GM12878 (cell line): ENCODE data around the gene APOC4.

Source experiments
- EZH2 ChIP-seq: IDR thresholded peaks from 2 replicates; pipeline ENCODE4 v1.6.1; 2012; ENCODE audit warnings: low read depth, mild to moderate bottlenecking, control low read depth, inconsistent platforms, low read length, borderline replicate concordance; ENCODE audit not compliant: control insufficient read depth
- TF ChIP-seq, protein P1 (sequence below), 3 experiments: IDR thresholded peaks in 2 of 3; conservative IDR thresholded peaks in 1 of 3; 2 replicates each; pipeline ENCODE4 v1.5.1; 2011; ENCODE audit warnings: low read depth in 3 of 3, low read length in 3 of 3, mild to moderate bottlenecking in 3 of 3, control low read depth in 2 of 3, moderate library complexity in 2 of 3, inconsistent platforms in 1 of 3, mixed read lengths in 1 of 3; ENCODE audit not compliant: control insufficient read depth in 2 of 3, insufficient read depth in 1 of 3; ENCODE audit errors: extremely low read depth in 1 of 3

DNA sequence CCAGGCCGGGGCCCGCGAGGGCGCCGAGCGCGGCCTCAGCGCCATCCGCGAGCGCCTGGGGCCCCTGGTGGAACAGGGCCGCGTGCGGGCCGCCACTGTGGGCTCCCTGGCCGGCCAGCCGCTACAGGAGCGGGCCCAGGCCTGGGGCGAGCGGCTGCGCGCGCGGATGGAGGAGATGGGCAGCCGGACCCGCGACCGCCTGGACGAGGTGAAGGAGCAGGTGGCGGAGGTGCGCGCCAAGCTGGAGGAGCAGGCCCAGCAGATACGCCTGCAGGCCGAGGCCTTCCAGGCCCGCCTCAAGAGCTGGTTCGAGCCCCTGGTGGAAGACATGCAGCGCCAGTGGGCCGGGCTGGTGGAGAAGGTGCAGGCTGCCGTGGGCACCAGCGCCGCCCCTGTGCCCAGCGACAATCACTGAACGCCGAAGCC is 33.2 kb upstream of the APOC4 start:
- TF ChIP-seq, protein P1, sequence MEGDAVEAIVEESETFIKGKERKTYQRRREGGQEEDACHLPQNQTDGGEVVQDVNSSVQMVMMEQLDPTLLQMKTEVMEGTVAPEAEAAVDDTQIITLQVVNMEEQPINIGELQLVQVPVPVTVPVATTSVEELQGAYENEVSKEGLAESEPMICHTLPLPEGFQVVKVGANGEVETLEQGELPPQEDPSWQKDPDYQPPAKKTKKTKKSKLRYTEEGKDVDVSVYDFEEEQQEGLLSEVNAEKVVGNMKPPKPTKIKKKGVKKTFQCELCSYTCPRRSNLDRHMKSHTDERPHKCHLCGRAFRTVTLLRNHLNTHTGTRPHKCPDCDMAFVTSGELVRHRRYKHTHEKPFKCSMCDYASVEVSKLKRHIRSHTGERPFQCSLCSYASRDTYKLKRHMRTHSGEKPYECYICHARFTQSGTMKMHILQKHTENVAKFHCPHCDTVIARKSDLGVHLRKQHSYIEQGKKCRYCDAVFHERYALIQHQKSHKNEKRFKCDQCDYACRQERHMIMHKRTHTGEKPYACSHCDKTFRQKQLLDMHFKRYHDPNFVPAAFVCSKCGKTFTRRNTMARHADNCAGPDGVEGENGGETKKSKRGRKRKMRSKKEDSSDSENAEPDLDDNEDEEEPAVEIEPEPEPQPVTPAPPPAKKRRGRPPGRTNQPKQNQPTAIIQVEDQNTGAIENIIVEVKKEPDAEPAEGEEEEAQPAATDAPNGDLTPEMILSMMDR (IDR thresholded peaks at IDR 0.05 in 2 of 3, conservative IDR thresholded peaks at IDR 0.05 in 1 of 3; ENCODE audit: control insufficient read depth in 2 of 3, extremely low read depth in 1 of 3, insufficient read depth in 1 of 3, low read depth in 3 of 3, low read length in 3 of 3), result no peak
- no peak for TF ChIP-seq EZH2
